Tibial nerve (tissue), 3 donors: ENCODE measurements around the gene PLEKHO2.
"Not testable (repeated sequence)": the region's sequence is repeated elsewhere in the genome, so short reads cannot be mapped to it uniquely, and the experiment has no call there.

Experiments
- CTCF ChIP-seq, 5 experiments: fragments of 200-600 bp in 3 of 5; fragments of 450-650 bp in 2 of 5; sonication (generic) in 3 of 5; IDR thresholded peaks; one replicate each; pipeline ENCODE4 v1.5.1; 2016 to 2019; ENCODE audit warnings: antibody characterized with exemption in 5 of 5, mild to moderate bottlenecking in 3 of 5, moderate library complexity in 2 of 5
- POLR2A ChIP-seq, 2 donors: fragments of 450-650 bp; IDR thresholded peaks; one replicate each; pipeline ENCODE4 v1.6.1; 2017; ENCODE audit warnings: antibody characterized with exemption in 2 of 2, mild to moderate bottlenecking in 2 of 2, moderate library complexity in 2 of 2

GRCh38 chr15:64814283-64814682 is 27.4 kb upstream of the PLEKHO2 start:
- TF ChIP-seq CTCF, POLR2A (IDR thresholded peaks at IDR 0.05): not testable (repeated sequence)
